NCI-H2196 treated with DMSO at 0.1 percent for 48 hours (cell line): ENCODE data around the gene EPHX1.

Experiments
- DNase-seq: peaks from one replicate; lab custom pipeline; 2025; ENCODE audit not compliant: unreplicated experiment; lab: John Stamatoyannopoulos, UW

The EPHX1 gene

GRCh38 chr1:225840713-225841112 is 30.8 kb downstream of the EPHX1 start:
- no peak for DNase-seq

GRCh38 chr1:225842074-225842473 is 32.1 kb downstream of the EPHX1 start:
- DNase-seq, result no peak

DNA sequence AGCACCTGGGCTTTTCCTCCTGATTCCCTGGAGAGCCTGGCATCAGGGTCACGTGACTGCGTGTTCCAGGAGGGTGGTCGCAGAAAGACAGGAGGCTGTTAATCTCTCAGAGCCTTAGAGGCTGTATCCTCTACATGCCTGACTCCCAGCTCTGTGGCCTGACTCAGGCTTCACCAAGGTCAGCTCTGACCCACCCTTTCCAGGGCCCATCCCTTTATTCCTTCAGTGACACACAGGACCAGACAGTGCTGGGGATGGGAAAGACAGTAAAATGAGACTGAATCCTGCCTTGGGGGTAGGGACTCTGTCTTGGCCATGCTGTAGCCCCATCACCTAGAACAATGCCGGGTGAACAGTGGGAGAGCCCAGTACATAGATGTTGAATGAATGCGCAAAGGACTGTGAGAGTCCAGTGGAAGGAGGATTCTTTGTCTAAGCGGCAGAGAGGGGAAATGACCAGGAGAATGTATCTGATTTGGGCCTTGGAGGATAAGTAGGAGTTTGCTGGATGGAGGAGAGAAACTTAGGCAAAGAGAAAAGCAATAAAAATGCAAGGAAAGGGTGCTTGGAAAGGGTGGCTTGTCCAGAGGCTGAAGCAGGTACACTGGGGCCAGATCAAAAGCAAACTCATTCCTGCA is 33.0 kb downstream of the EPHX1 start:
- no peak for DNase-seq

DNA sequence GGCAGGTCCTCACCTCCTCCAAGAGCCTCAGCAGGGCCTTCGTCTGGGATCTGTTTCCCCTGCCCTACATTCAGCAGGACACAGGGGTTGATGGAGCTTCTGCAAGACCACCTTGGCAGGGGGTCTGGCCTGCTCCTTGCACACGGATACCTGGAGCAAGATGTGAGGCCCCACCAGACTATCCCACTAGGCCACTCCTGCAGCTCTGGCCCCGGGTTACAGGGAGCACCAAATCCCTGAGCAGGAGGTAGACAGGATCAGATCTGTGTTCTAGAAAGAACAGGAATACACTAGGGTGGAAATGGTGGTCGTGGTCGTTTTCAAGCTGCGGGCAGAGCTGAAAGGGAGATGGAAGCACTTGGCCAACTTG is 33.5 kb downstream of the EPHX1 start:
- no peak for DNase-seq

DNA sequence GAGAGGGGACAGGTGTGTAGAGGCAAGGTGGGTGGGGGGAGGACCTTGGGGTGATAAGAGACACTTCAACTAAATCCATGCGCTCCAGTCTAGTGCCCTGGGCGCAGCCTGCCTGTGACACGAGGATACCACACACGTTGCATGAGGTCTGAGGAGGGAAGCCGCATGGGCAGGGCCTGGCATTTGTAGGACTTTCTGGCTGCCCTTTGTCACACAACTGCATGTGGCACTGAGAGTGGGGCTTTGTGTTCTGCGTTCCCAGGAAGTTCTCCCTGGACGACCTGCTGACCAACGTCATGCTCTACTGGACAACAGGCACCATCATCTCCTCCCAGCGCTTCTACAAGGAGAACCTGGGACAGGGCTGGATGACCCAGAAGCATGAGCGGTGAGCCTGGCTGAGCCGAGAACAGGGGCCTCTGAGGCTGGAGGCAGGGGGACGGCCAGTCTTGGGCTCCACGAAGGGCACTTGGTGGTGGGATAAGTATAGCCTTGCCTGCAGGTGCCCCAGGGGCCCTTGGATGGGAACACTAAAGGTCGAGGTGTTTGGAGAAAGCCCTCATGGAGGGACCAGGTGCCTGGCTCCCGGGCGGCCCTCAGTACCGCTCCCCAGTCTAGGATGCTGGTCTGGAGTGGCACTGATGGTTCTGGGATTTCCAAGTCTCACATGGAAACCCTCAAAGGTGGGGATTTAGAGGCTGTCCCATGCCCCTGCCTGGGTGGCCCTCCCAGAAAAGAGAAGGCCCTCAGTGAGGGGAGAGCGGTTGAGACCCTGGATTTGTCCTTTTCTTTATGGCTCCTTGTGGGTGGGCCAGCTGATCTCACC is 34.5 kb downstream of the EPHX1 start:
- no peak for DNase-seq

DNA sequence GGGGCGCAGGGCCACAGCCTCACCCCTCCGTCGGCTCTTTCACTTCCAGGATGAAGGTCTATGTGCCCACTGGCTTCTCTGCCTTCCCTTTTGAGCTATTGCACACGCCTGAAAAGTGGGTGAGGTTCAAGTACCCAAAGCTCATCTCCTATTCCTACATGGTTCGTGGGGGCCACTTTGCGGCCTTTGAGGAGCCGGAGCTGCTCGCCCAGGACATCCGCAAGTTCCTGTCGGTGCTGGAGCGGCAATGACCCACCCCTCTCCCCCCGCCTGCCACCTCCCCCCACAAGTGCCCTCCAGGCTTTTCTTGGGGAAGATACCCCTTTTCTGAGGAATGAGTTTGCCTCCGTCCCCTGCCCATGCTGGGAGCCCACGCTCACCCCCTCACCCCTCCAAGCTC is 35.2 kb downstream of the EPHX1 start:
- DNase-seq, result no peak

DNA sequence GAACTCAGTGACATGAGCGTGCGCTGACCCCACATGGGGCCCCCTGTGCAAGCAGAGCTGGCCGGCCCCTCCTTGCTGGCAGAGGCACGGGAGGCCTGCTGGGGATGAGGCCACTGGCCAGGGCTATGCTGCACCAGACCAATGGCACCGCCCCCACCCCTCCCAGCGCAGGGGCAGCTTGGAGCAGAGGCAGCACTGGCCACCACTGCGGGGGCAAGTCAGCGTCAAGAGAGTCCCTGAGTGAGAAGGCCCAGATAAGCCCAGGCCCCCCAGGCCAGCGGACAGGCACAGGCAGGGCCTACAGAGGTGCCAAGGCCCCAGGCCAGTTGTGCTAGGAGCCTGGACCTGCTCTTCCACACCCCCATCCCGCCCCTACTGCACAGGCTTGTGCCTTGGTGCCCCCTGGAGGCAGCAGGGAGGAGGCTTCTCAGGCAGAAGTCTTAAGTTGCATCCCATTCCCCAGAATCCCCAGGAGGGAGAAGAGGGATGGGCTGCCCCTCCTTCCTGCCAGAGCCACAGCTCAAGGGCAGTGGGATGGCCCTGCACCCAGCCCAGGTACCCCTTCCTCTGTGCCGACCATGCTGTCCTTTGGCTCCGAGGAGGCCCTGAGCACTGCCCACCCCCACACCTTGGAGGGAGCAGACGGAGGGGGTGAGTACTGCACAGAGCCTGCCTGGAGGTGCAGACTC is 35.8 kb downstream of the EPHX1 start:
- DNase-seq, result peak; percentile 69

DNA sequence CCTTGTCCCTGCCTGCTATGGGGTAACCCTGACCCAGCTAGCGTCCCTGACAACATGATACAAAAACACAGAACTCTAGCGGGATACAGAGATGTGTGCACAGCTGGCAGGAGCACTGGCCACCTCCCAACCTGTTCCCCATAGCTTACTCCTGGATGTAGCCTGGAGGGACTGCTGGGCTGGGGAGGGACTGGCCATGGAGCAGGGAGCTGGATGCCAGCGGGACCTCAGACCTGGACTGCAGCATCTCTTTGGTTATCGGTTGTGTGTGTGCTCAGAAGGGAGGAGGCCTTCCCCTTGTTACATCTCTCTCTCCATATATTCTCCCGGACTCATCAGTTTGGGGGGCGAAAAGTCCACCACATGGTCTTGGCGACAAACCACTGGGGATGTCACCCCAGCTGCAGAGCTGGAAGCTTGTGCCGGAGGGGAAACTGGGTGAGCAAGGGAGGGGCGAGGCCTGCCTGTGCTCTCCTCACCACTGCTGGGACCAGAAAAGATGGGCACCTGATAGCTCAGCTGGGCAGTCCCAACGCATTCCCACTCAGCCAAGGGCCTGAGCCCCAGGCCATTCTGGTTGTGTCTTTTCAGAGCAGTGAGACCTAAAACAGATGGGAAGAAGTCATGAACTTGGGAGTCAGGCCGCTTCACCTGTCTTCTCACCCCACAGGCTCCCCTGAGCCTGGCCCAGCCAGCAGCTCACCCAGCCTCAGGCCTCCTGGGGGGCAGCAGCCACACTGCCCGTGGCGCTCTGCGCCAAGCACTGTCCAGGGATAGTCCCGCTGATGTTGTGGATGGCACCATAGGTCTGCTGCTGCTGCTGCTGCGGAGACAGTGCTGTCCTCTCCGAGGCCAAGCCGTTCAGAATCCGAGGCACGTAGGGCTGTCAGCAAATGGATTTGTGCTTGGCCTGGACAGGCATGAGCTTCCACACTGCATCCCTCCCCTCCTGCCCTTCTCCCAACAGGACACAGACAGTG is 36.7 kb downstream of the EPHX1 start:
- DNase-seq, result no peak

GRCh38 chr1:225847610-225848009 is 37.7 kb downstream of the EPHX1 start:
- peak; percentile 63 for DNase-seq

DNA sequence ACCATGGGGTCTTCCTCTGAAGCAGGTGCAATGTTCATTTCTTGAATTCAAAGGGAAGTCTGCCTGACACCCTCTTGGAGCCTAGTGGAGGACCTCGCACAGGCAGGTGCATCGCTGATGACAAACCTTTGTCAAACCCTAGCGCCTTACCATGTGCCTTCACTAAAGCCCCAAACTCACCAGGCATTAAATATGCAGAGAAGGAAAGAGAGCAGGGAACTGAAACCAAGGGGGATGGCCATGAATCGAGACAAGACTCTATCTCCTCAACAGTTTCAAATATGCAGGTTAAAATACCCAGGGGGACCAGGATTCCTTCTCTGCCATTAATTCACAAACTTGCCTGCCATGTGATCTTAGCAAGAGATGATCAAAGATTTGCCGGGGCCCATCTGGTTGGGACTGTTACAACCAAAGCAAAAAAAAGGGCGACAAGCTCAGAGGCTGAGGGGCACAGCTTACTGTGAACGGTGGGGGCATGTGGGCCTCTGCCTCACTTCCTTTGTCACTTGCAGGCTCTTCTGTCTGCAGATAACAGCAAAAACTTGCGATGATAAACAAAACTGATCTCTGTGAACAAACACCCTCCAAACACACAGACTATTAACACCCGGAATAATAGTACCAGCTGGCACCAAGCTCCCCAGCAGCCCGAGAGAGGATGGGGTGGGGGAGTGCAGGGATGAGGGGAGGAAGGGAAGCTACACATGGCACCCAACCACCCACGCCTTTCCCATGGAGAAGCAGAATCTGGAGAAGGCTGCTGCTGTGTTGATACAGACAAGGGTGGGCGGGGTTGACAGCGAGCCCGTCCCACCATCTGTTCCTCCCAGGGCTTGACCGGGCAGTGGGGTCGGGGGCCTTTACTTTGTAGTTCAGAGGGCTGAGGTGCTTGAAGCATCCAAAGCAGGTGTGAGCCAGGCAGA is 38.4 kb downstream of the EPHX1 start:
- no peak for DNase-seq

GRCh38 chr1:225849925-225850324 is 40.0 kb downstream of the EPHX1 start:
- no peak for DNase-seq

DNA sequence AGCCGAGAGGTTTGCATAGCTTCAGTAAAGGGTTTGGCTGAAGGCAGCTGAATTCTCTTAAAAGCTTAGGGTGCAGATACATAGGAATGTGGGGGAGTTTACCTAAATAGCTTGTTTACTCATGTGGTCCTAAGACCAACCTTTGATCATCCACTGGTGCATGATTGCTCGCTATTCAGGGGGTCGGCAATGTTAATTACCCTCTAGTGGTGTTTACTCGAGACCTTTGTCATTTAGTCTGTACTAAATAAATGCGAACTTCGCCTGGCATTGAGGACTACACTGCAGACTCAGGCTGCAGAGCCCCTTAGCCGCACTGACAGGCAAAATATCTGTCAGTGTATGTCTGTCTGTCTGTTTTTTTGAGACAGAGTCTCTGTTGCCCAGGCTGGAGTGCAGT is 40.4 kb downstream of the EPHX1 start:
- DNase-seq, result no peak

DNA sequence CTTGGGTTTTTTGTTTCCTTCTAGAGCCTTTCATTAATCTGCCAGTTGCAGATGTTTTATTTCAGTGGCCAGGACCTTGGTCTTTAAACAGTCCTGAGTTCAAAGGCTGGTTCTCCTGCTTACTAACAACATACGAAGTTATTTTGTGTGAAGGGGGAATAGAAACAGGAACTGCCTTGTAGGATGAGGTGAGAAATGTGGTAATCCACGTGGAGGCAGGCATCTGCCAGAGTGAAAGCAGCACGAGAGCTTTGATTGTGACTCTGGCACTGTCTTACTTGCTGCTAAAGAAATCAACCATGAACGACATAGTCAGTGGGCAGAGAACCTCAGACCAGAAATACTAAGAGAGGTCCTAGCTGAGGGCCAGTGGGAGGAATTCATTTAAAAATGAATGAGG is 41.9 kb downstream of the EPHX1 start:
- no peak for DNase-seq

DNA sequence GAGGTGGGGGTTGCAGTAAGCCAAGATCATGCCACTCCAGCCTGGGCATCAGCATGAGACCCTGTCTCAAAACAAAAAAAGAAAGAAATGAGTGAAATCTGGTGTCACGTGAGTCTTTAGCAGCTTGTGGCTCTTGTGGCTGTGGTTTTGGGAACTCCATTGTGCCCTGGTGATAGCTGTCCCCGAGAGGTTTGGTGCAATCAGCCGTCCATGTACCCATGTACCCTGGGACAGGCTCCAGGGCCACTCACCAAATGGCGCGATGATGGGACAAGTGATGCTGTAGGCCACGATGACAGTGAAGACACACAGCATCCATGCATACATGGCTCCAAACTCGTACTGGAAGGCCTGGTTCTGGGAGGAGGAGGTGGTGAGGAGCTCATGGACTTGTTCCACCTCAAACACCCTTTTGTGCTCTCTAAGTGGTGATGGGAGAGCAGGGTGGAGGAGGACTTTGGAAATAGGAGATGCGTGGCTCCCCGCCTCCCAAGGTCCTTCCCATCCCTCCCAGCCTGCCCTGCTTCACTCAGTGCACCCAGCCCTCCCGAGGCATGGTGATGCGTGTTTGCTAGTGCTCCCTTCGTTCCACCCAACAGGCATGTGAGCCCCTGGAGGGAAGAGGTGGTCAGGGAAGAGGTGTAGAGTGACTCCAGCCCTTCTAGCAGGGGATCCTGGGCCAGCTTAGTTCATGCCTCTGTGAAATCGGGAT is 42.6 kb downstream of the EPHX1 start:
- DNase-seq, result no peak

DNA sequence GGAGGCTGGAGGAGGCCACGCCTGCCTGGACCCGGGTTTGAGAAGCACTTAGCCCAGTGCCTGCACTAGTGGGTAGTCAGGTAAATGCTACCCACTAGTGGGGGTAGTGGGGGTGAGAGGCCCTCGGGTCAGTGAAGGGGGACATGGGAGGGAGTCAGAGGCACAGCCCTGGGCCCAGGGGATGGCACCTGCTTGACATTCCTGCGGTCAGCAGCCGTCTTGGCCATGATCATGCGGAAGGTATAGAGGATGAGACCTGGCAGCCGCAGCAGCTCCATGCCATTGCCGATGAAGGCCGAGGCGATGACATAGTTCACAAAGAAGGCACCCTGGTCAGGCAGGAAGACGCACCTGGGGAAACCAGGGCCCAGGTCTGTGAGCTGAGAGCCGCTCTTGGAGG is 43.5 kb downstream of the EPHX1 start:
- DNase-seq, result no peak

DNA sequence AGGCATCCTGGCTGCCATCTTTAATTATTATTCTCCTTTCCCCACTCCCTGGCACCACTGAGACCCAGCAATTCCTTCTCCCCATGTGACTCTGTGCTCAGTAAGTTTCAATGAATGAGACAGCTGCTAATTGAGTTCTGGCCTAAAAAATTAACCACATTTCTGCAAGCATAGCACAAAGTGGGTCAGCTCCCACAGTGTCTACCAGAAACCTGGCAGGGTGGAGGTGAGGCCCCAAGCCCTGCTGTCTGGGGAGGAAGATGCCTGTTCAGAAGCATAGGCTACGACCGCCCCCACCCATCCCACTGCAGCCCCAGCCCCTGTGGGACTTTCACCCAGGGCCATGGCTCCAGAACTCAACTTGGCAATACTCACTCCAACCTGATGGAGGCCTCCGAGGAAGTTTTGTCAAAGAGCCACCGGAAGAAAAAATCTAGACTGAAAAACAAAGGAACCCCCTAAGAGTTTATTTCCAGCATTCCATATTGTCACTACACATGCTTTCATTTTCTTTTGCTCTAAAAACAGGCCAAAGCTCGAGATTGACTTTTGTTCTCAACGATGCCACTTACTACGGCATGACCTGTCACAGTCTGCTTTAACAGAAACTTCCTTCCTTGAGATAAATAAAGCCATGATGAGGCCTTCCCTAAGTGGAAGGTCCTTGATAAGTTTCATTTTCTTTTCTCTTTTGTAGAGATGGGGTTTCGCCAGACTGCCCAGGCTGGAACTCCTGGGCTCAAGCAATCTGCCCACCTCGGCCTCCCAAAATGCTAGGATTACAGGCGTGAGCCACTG is 45.8 kb downstream of the EPHX1 start:
- no peak for DNase-seq

DNA sequence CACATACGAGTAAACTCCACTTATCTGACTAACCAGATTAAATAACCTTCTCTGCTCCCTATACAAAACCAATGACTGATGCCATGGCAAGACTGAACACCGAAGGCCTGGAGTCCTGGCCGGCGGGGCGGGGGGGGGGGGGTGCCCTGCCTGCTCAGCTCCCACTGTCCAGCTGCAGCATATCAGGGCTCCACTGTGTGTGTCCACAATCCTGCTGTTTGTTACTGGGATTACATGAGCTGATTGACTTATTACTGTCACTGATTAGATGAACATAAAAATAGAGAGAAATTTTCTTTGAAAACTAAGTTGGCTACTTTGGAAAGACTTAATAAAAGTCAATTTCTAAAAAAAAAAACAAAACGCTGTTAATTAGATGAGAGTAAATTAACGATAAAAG is 47.3 kb downstream of the EPHX1 start:
- DNase-seq, result no peak

- DNase-seq, result no peak
Observed at GRCh38 chr1:225859151-225859550, 49.2 kb downstream of the EPHX1 start.

DNA sequence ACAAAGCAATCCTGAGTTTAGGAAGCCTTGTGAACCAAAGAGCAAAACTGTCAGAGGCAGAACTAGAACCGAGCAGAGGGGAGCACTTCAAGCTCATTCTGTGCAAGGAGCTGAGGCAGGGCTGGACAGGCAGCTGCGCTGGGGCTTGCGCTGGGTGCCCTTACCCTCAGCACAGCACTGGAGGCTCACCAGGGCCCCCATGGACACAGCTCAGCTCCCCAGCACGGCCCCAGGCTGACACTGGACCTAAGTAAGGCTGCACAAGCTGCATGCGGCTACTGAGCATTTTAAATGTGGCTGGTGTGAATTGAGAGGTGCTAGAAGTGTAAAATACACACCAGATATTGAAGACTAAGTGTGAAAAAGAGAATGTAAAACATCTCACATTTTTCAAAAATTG is 50.2 kb downstream of the EPHX1 start:
- DNase-seq, result no peak
